ENCODE measurements around the gene TNS2. TPM values are rescaled to one million over a fixed set of nuclear protein-coding genes. Genes with fewer than 3 reads are reported as not detected.

TNS2 gene
- total and polyA plus RNA-seq, 2 donors (not counting 1 experiment from before 2014, with no cell fraction given), result 0.60 to 1.3 TPM

- no peak for DNase-seq
- peaks cover 0 to 4% (median 0%) of the 10 kb centered on the region in 3 donors for H3K9me3 ChIP-seq (ENCODE audit: control extremely low read depth in 1 of 3, control insufficient read depth in 2 of 3, insufficient read depth in 1 of 3, low read length in 2 of 3)
- Mint-ChIP-seq H3K9me3 (ENCODE audit: insufficient read depth) (no peaks in the 10 kb centered on the region), H3K4me3 (no peak overlapping the region), H3K27ac (no peak overlapping the region), H3K4me1 (peaks cover 5% of the 10 kb centered on the region), H3K27me3 (peaks cover 38% of the 10 kb centered on the region)
- ChIA-PET POLR2A (interaction anchor here (0.9 kb wide), 1 partner anchor 13 kb away, joined by 3 read pairs; the partner anchor contains the start of gene SPRYD3), CTCF (interaction anchor here (1.1 to 13.1 kb wide), 2 partner anchors 24 to 122 kb away, joined by 3 to 344 read pairs; no protein-coding TSS in a partner anchor)
- no peaks in the 10 kb centered on the region for H3K36me3 ChIP-seq (replicated peaks in 1 of 2; ENCODE audit: control extremely low read depth in 1 of 2, control insufficient read depth in 1 of 2, extremely low read depth in 1 of 2, insufficient read depth in 2 of 2, low read length in 1 of 2)
- intact Hi-C loops (cut with micrococcal nuclease), result no loop called here
- ATAC-seq (ENCODE audit: low read depth), result no peak
- H3K4me2 ChIP-seq (replicated peaks; ENCODE audit: low read depth, low read length, poor library complexity, severe bottlenecking), result no peak overlapping the region
- TF ChIP-seq CTCF (IDR thresholded peaks at IDR 0.05) (no peak), EZH2 (IDR thresholded peaks at IDR 0.05; ENCODE audit: borderline replicate concordance, insufficient read depth, low read depth, low read length, poor library complexity, severe bottlenecking) (no peak)
- peaks cover 0 to 9% (median 2%) of the 10 kb centered on the region in 4 experiments for H3K27me3 ChIP-seq (replicated peaks in 1 of 4; ENCODE audit: control extremely low read depth in 1 of 4, control insufficient read depth in 3 of 4, insufficient read depth in 4 of 4, low read length in 3 of 4)
- 100% methylated on average over 4 of the region's 6 CpGs for WGBS (ENCODE audit: insufficient coverage)
- no peaks in the 10 kb centered on the region for H3K79me2 ChIP-seq (ENCODE audit: control insufficient read depth, insufficient read depth, low read length)
- no peak overlapping the region for H3K4me3 ChIP-seq (ENCODE audit: control extremely low read depth in 1 of 5, extremely low read depth in 1 of 5, insufficient read depth in 1 of 5, low read depth in 2 of 5, low read length in 4 of 5)
- H3K4me1 ChIP-seq (ENCODE audit: control insufficient read depth in 2 of 2, insufficient read depth in 2 of 2, low read length in 2 of 2), result peaks cover 0 to under 1% of the 10 kb centered on the region in 2 donors
- no peak overlapping the region for H2AFZ ChIP-seq (ENCODE audit: insufficient read depth, low read depth, low read length, poor library complexity, severe bottlenecking)
- H4K20me1 ChIP-seq (ENCODE audit: control insufficient read depth, insufficient read depth, low read length, poor library complexity, severe bottlenecking), result no peaks in the 10 kb centered on the region
- H3K27ac ChIP-seq (ENCODE audit: low read length in 2 of 2), result no peak overlapping the region
- H3K9ac ChIP-seq (ENCODE audit: low read length), result no peak overlapping the region
Observed at GRCh38 chr12:53091756-53092155, 41.9 kb downstream of the TNS2 start.

DNA sequence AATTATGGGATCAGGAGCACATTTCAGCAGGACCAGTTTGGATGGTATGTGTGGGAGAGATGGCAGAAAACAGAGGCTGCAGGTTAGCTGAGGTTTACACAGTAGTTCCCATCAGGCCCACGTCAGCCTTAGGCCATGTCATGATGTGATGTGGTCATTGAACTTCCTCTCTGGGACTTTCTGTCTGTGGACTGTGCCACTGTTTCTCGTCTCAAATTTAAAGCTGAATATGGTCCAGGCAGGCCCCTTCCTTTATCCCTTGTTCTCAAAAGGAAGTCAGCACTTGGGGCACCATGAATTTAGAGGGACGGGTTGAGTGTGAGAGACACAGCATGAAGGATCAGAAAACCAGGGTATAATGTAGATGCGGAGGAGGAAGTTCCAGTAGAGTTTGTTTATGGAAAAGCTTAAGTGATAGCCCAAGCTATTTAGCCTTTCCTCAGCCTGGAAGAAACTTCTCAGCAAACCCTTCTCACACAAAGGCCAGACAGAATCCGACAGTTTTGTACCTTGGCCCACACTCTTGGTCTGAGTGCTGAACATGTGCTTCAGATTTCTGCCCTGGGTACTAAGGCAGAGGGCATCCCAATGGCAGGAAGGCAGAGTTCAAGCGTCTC is 44.0 kb downstream of the TNS2 start:
- peaks cover 31% of the 10 kb centered on the region for H3K27me3 Mint-ChIP-seq
- H3K9me3 ChIP-seq (ENCODE audit: control extremely low read depth in 1 of 3, control insufficient read depth in 2 of 3, insufficient read depth in 1 of 3, low read length in 2 of 3), result peaks cover 0 to 4% (median 0%) of the 10 kb centered on the region in 3 donors
- intact Hi-C loops (cut with micrococcal nuclease), result no loop called here
- no peaks in the 10 kb centered on the region for H3K9me3 Mint-ChIP-seq (ENCODE audit: insufficient read depth)
- no peak overlapping the region for H3K27ac ChIP-seq (ENCODE audit: low read length in 2 of 2)
- H3K4me3 ChIP-seq (ENCODE audit: control extremely low read depth in 1 of 5, extremely low read depth in 1 of 5, insufficient read depth in 1 of 5, low read depth in 2 of 5, low read length in 4 of 5), result no peak overlapping the region
- no peak overlapping the region for H3K9ac ChIP-seq (ENCODE audit: low read length)
- H3K4me1 Mint-ChIP-seq, result peaks cover 22% of the 10 kb centered on the region
- no peaks in the 10 kb centered on the region for H4K20me1 ChIP-seq (ENCODE audit: control insufficient read depth, insufficient read depth, low read length, poor library complexity, severe bottlenecking)
- CTCF ChIA-PET, result interaction anchor here (1.1 to 13.1 kb wide), 2 partner anchors 9 to 26 kb away, joined by 4 to 344 read pairs; partner anchors contain the start of gene SOAT2
- WGBS (ENCODE audit: insufficient coverage), result 66% methylated on average over 5 of the region's 6 CpGs
- no peak overlapping the region for H3K4me2 ChIP-seq (replicated peaks; ENCODE audit: low read depth, low read length, poor library complexity, severe bottlenecking)
- H3K4me1 ChIP-seq (ENCODE audit: control insufficient read depth in 2 of 2, insufficient read depth in 2 of 2, low read length in 2 of 2), result peaks cover 15 to 19% of the 10 kb centered on the region in 2 donors
- POLR2A ChIA-PET, result no interaction called here
- TF ChIP-seq EZH2 (IDR thresholded peaks at IDR 0.05; ENCODE audit: borderline replicate concordance, insufficient read depth, low read depth, low read length, poor library complexity, severe bottlenecking), result no peak
- no peak for TF ChIP-seq CTCF (IDR thresholded peaks at IDR 0.05)
- no peak overlapping the region for H3K27ac Mint-ChIP-seq
- ATAC-seq (ENCODE audit: low read depth) (no peak), DNase-seq (no peak)
- H3K36me3 ChIP-seq (replicated peaks in 1 of 2; ENCODE audit: control extremely low read depth in 1 of 2, control insufficient read depth in 1 of 2, extremely low read depth in 1 of 2, insufficient read depth in 2 of 2, low read length in 1 of 2), result no peaks in the 10 kb centered on the region
- H3K4me3 Mint-ChIP-seq, result no peak overlapping the region
- no peaks in the 10 kb centered on the region for H3K79me2 ChIP-seq (ENCODE audit: control insufficient read depth, insufficient read depth, low read length)
- H2AFZ ChIP-seq (ENCODE audit: insufficient read depth, low read depth, low read length, poor library complexity, severe bottlenecking), result no peak overlapping the region
- H3K27me3 ChIP-seq (replicated peaks in 1 of 4; ENCODE audit: control extremely low read depth in 1 of 4, control insufficient read depth in 3 of 4, insufficient read depth in 4 of 4, low read length in 3 of 4), result peaks cover 0 to 18% (median 8%) of the 10 kb centered on the region in 4 experiments
